Gastroesophageal sphincter (tissue), 3 donors: ENCODE results near the gene LMAN1L.

Experiments used
- EP300 ChIP-seq: sonication (generic); formaldehyde crosslinking; IDR thresholded peaks from one replicate; pipeline ENCODE4 v1.6.1; 2017; ENCODE audit warnings: antibody characterized with exemption, mild to moderate bottlenecking
- POLR2A ChIP-seq, 2 donors: fragments of 450-650 bp; IDR thresholded peaks; one replicate each; pipeline ENCODE4 v1.6.1; 2017; ENCODE audit warnings: antibody characterized with exemption in 2 of 2, mild to moderate bottlenecking in 2 of 2, moderate library complexity in 1 of 2
- POLR2AphosphoS5 ChIP-seq: sonication (generic); formaldehyde crosslinking; IDR thresholded peaks from one replicate; pipeline ENCODE4 v1.6.1; 2017; ENCODE audit warnings: antibody characterized with exemption
- TF ChIP-seq, protein P1 (sequence below), 4 experiments: fragments of 200-600 bp in 2 of 4; fragments of 450-650 bp in 2 of 4; sonication (generic) in 1 of 4; IDR thresholded peaks; one replicate each; pipeline ENCODE4 v1.5.1; 2017 to 2019; ENCODE audit warnings: antibody characterized with exemption in 4 of 4, mild to moderate bottlenecking in 2 of 4, moderate library complexity in 2 of 4

GRCh38 chr15:74808840-74809229, 3.8 kb upstream of the LMAN1L start:
- TF ChIP-seq, protein P1, sequence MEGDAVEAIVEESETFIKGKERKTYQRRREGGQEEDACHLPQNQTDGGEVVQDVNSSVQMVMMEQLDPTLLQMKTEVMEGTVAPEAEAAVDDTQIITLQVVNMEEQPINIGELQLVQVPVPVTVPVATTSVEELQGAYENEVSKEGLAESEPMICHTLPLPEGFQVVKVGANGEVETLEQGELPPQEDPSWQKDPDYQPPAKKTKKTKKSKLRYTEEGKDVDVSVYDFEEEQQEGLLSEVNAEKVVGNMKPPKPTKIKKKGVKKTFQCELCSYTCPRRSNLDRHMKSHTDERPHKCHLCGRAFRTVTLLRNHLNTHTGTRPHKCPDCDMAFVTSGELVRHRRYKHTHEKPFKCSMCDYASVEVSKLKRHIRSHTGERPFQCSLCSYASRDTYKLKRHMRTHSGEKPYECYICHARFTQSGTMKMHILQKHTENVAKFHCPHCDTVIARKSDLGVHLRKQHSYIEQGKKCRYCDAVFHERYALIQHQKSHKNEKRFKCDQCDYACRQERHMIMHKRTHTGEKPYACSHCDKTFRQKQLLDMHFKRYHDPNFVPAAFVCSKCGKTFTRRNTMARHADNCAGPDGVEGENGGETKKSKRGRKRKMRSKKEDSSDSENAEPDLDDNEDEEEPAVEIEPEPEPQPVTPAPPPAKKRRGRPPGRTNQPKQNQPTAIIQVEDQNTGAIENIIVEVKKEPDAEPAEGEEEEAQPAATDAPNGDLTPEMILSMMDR (IDR thresholded peaks at IDR 0.05) = no peak
- TF ChIP-seq EP300 (no peak), POLR2AphosphoS5 (no peak), POLR2A (IDR thresholded peaks at IDR 0.05) (no peak)
